HG03196 (cell line): ENCODE results near the gene NIPAL3.
"Not testable (repeated sequence)": the region's sequence is repeated elsewhere in the genome, so short reads cannot be mapped to it uniquely, and the experiment has no call there.

Experiments
- ATAC-seq: cut with Tn5 transposase; IDR thresholded peaks from one replicate; pipeline ENCODE4 v1.9.1; 2021; ENCODE audit not compliant: unreplicated experiment

Gene NIPAL3

DNA sequence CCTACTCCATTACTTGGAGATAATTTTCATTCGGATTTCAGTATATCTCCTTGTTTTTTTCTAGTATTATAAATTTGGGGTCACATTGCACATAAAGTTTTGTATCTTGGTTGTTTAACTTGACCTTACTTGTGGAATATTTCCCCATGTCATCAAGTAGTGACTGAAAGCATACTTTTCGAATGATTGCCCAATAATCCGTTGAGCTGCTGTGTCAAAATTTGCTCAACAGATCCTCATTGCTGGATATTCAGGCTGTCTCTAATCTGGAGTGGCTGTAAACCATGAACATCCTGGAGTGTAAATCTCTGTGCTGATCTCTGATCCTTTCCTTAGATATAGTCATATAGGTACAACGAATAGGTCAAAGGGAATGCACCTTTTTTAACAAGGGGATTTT lies 4.9 kb downstream of the NIPAL3 start:
- no peak for ATAC-seq

DNA sequence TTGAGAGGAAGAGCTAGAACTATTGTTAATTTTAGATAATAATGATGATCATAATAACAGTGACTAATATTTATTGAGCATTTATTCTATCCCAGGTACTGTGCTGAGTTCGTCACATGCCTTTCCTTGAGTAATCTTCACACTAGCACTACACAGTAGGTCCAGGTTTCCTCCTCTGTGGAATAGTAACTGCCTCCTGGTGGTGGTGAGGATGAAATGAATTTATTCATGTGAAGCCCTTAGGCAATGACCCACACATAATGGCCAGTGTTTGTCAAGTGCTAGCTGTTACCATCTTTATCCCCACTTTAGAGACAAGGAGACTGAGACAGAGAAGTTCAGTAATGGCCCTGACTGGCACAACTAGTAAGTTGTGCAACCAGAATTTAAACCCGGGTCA lies 5.9 kb downstream of the NIPAL3 start:
- no peak for ATAC-seq

DNA sequence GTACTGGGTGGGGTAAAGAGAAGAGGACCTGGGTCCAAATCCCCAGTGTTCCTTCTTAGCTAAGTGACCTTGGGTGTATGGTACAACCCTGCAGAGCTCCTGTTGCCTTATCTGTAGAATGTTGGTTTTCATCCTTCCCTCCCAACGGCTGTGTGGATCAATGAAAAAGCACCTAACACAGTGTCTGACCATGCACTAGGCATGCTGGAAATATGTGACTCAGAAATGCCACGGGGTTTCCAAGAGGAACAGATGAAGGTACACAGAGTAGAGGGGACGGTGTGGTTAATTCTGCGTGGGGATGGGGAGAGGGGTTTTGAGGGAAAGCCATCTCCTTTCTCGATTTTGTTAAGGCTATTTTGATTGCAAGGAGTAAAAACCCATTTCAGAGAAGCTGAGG lies 8.6 kb downstream of the NIPAL3 start:
- ATAC-seq: no peak

DNA sequence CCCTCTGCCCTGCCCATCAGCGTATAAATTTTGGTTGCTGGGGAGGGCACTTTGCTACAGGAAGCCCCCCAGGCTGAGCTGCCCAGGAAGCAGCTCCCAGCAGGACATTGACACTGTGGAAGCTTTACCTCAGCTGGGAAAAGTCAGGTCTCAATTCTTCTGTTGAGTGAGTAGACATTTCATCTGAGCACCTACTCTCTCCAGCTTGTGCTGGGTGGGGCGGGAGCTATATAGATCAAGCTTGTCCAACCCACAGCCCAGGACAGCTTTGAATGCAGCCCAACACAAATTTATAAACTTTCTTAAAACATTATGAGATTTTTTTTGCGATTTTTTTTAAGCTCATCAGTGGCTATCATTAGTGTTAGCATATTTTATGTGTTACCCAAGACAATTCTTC lies 9.4 kb downstream of the NIPAL3 start:
- no peak for ATAC-seq

DNA sequence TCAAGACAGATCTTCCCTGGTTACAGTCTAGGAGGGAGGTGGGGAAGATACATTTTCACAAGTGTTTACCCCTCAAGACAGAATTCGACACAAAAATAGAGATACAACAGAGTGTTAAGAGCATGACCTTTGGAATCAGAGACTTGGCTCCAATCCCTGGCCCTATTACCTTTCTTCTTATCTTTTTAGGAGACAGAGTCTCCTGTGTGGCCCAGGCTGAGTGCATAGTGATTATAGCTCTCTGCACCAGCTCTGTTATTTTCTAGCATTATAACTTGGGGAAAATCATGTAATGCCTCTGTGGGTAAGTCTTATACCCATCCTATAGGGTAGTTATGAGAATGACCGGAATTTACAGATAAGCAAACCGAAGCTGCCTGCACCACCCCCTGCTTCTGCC lies 9.8 kb downstream of the NIPAL3 start:
- no peak for ATAC-seq

DNA sequence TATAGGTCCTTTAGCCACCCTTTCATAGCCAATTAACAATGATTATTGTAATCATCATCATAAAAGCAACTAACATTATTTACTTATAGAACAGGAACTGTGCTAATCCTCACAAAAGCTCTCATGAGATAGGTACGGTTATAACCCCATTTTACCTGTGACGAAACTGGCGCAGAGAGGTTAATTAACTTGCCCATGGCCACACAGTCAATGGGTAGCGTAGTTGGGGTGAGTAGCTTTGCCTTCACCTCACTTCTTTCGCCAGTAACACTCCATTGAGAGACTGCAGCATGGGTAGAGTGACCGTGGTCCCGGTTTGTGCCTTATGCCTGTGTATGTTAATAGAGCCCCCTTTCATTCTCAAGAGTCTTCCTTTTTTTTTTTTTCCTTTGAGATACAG lies 10.3 kb downstream of the NIPAL3 start:
- ATAC-seq: no peak

DNA sequence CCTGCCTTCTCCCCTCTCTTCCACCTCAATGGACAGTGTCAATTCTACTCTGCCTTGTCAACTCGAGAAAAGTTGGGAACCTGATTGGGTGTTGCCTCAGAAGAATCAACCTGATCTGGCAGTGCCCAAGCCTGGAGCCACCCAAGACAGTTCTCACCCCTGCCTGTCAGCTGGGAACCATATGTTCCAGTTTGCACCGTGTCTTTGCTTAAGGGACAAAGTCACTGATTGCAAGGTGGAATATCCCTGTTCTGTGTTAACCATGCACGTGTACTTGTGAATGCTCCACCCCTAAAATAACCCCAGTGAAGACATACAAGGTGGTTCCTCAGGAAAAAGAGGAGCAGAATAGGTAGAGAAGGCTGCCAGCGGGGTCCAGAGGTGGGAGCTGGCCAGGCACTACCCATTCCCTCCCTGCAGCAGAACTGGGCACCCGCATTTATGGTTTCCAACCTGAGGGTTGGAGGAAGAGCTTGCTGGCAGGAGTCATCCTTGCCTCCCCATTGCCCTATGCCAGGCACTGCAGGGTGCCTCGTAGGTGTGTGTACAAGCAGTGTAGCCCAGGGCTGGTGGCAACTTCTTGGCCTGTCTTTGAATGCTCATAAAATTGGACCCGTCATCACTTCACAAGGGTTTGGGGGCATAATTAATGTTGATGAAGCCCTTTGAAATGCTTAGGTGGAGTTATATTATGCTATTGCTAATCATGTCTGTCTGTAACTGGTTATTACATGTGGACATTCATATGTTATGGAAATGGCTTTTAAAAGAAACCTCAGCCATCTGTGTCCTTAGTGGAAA lies 11.3 kb downstream of the NIPAL3 start:
- ATAC-seq: no peak

DNA sequence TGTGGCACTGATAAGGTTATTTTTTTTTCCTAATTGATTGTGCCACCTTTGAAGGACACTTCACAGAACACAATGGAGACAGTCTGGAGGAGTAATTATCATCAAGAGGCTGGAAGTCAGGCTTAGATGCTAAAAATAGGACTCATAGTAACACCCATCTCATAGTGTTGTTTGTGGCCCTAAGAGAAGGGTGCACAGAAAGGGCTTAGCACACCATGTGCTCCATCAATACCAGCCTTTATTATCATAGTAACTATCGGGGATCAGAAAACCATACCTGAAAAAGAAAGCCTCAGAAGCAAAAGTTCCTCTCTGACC lies 11.9 kb downstream of the NIPAL3 start:
- ATAC-seq: no peak

DNA sequence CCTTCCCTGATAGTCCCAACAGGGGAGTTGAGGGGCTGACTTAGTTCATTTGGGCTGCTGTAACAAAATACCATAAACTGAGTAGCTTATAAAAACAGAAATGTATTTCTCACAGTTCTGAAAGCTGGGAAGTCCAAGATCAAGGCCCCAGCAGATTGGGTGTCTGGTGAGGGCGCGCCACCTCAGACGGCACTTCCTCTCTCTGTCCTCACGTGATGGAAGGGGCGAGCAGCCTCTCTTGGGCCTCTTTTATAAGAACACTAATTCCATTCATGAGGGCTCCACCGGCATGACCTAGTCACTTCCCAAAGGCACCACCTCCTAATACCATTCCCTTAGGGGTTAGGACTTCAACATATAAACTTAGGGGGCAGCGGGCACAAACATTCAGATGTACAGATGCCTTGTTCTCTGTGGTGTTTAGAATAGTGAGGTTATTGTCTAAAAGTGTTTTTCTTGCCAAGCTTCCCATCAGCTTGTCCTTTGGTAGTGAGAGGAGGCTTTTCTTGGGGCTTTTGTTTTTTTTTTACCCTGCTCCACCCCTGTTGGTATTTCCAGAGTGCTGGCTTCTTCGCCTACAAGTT lies 20.3 kb downstream of the NIPAL3 start:
- ATAC-seq: no peak

DNA sequence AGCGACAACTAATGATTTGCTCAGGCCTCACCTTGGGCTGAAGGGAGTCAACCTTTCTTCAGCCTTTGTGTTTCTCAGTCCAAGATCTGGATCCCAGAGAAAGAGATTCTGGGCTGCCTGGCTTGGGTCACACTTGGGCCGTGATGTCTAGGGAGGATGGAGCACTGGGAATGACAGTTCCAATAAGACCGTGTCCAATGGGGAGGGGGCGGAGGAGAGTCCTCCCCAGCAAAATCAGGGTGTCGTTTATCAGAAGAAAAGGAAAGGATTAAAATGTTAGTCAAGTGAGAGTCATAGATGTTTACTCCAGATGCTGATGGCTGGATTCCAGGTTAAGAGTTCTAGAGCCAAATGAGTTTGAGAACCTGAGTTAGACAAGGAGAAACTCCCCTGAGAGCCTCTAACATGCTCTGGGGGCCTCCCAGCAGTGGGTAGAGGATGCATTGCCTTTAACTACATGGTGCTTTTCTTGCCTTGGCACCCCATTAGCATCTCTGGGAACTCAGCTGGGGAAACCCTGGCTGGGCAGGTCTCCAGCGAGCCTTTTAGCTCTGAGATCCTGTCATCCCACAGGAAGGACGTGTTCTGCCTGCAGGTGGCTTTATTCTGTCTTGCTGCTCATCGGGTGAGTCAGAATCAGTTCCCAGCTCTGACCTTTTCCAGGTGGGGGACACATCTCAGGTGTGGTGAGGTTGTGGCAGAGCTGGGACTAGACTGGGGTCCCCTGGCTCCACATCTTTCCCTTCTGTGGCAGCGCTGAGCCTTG lies 22.2 kb downstream of the NIPAL3 start:
- no peak for ATAC-seq

DNA sequence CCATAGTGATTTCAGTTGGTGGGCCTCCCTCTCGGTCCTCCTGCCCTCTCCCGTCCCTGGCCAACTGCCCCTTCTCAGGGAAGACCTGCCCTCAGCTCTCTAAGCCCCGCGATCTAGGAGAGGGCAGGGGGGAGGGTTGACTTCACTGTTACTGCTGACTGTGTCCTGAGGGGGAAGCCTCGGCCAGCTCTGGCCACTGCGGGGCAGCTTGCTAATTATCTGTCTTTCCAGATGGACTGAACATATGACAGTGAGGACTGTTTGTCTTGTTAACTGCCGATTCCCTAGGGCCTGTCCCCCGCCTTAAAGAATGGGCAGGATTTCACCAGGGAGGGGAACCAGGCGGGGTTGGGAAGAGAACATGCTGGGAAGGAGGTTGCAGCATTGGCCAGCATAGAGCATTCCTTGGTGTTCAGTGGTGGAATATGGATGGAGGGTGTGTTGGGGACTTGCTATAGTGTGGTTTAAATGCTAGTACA lies 22.9 kb downstream of the NIPAL3 start:
- no peak for ATAC-seq

DNA sequence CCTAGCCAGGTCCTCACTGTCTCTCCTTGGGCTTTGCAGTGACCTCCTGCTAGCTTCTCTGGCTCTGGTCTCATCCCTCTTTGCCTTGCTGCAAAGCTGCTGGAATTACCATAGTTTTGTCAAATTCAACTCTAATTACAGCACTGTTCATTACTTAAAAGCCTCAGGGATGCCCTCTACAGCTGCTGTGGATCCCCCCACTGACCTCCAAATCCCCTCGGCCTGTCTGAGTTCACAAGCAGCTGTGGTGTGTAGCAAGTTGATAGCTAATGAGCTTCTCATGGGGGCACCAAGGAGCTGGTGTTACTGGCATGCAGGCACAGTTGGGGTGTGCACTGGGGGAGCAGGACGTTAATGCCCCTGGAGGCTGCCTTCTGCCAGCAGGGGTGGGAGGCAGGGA lies 24.8 kb downstream of the NIPAL3 start:
- no peak for ATAC-seq

DNA sequence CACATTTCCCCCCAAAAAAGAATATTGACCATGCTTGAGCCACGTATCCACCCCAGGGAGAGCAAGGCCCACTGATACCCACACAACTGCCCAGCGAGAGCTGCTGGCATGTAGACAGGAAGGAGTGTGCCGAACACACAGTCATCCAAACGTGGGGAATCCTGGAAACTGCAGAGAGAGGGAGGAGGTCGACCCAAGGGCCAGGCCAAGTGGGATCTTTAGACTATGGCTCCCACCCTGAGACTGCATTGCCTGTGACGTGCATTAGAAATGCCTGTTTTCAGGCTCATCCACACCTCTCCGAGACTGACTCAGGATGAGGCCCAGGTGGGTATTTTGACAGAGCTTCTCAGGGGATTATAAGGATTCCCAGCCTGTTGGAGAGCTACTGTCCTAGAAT lies 25.9 kb downstream of the NIPAL3 start:
- no peak for ATAC-seq

DNA sequence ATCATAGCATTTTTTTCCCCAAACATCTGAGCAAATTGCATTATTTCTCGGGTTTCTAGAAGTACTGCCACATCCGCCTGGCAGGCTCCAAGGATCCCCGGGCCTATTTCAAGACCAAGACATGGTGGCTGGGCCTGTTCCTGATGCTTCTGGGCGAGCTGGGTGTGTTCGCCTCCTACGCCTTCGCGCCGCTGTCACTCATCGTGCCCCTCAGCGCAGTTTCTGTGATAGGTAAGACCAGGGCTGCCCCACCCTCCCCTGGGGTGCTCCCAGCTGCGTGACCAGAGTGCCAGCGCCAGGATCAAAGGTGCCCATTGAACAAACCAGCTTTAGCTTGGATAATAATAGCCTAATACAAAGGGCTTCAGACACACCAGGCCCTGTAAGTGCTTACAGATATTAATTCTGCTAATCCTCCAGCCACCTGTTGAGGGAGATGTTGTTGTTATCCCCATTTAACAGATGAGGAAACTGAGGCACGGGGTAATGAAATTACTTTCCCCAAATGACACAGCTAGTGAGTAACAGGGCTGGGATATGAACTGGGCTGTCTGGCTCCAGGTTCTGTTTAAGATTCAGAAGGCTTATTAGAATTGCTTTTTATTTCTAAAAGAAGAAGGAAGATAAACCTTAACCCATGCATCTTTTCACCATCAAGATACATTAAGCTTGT lies 26.5 kb downstream of the NIPAL3 start:
- no peak for ATAC-seq

DNA sequence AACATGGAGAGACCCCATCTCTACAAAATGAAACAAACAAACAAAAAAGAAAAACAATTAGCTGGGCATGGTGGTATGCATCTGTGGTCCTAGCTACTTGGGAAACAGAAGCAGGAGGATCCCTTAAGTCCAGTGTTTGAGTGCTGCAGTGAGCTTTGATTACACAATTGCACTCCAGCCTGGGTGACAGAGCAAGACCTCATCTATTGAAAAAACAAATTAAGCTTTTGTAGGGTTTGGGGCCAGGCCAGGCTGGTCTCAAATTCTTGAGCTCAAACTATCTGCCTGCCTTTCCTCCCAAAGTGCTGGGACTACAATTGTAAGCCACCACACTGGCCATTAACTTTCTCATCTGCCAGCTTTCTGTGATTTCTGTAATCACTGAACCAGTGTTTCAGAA lies 27.2 kb downstream of the NIPAL3 start:
- no peak for ATAC-seq

DNA sequence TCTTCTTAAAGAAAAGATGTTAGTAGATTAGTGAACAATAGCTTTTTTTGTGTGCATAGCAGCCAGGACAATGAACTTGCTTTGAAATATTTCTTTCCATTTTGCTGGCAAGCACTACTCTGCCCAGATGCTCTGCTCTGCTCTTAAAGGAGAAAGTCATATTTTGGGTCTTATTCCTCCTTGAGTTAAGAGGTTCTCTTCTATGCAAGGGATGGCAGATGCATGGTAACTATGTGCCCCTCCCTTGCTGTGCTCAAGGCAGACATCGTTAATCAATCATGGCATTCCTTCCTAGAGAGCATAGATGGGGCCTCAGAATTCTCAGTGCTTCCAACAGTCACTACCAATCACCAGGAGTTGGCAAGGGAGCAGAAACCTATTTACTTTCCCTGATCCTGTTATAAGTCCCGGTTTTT lies 27.6 kb downstream of the NIPAL3 start:
- ATAC-seq: no peak

DNA sequence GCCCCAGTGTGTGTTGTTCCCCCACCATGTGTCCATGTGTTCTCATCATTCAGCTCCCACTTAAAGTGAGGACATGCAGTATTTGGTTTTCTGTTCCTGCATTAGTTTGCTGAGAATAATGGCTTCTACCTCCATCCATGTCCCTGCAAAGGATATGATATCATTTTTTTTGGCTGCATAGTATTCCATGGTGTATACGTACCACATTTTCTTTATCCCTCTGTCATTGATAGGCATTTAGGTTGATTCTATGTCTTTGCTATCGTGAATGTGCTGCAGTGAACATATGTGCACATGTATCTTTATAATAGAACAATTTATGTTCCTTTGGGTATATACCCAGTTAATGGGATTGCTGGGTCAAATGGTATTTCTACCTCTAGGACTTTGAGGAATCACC lies 30.8 kb downstream of the NIPAL3 start:
- ATAC-seq: not testable (repeated sequence)

DNA sequence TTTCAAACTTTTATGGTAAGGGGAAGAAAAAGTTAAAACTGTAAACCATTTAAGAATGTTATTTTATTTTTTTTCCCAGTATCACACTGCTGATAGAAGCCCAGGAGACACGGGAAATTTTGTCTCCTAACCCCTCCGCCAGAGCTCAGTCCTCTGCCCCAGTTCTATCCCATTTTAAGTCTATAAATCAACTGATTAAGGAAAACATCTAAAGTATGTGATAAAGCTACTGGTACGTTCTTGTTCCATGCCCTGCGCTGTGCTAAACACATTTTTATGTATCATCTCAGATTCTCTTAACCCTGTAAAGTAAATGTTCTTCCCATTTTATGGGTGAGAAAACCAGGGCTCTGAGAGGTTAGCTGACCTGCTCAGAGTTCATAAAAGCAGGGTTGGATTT lies 34.7 kb downstream of the NIPAL3 start:
- no peak for ATAC-seq

DNA sequence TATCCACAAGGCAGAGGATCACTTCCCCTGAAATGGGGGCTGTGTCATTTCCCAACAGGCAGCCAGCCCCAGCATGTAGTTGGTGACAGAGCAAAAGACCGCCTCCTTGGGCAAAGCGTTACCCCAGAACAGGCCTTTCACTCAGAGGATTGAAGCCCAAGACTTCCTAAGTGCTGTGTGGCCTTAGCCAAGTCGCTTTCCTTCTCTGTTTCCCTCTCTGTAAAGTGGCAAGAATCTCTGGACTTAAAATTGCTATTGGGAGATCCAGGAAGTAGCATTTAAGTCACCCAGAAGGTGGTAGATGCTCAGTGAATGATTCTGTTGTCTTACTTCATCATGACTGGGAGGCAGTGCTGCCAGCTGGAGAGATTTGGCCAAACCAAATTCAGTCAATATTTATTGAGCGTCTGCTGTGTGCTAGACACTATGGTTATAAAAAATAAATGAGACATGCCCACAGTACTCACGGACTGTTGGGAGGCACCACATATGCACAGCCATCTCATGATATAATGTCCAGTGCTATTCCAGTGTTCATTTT lies 35.3 kb downstream of the NIPAL3 start:
- ATAC-seq: no peak

DNA sequence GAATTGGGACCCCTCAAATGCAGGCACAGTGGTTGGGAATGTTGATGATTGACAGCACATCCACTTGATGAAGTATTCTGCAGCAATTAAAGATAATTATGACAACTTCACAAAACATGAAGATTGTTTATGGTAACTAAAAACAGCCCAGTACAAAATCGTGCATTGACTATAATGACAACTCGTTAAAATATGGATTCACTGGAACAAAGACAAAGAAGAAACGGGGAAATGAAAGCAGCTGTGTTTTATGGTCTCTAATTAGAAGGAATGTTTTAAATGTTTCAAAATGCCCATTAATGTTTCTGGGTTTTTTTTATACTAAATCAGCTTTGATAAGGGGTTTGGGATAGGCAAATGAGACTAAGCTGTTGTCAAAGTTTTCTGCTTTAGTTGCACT lies 36.1 kb downstream of the NIPAL3 start:
- no peak for ATAC-seq

DNA sequence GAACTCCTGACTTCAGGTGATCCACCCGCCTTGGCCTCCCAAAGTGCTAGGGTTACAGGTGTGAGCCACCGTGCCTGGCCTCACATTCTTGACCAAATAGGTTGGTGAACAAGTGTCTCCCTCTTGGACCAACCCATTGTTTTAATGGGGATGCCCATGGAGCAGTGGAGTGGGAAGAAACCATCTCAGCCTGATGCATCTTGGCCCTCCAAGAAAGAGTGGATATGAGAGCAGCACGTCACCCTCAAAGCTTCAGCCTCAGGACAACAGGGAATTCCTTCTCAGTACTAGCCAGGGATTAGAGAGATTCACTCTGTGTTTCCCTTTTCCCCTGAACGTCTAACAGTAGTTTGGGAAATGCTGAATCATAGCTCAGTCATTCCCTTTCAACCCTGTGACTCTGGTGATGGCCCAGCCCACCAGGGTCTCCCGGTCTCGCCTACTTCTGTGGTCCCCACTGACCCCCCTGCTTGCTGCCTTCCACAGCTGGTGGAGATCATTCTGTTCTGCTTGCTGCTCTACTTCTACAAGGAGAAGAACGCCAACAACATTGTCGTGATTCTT lies 37.4 kb downstream of the NIPAL3 start:
- no peak for ATAC-seq
